ENCODE results near the gene MRPL34.

The MRPL34 gene

GRCh38 chr19:17328517-17329365 is 23.1 kb downstream of the MRPL34 start:
- DNase-seq (ENCODE audit: low read depth in 2 of 2) = no peak

GRCh38 chr19:17329366-17330261 is 23.9 kb downstream of the MRPL34 start:
- DNase-seq (ENCODE audit: low read depth in 2 of 2) = no peak

GRCh38 chr19:17330262-17331044 is 24.8 kb downstream of the MRPL34 start:
- no peak for DNase-seq (ENCODE audit: low read depth in 2 of 2)

- no peak for DNase-seq (ENCODE audit: low read depth in 2 of 2)
Measured at GRCh38 chr19:17331045-17331558, 25.4 kb downstream of the MRPL34 start.

GRCh38 chr19:17332360-17332676 is 26.6 kb downstream of the MRPL34 start:
- DNase-seq (ENCODE audit: low read depth in 2 of 2) = no peak

GRCh38 chr19:17332677-17333581 is 27.3 kb downstream of the MRPL34 start:
- no peak for DNase-seq (ENCODE audit: low read depth in 2 of 2)

GRCh38 chr19:17333611-17334413 is 28.1 kb downstream of the MRPL34 start:
- peak; percentile 45 to 53 for DNase-seq (ENCODE audit: low read depth in 2 of 2)

- DNase-seq (ENCODE audit: low read depth in 2 of 2) = peak; percentile 86 to 91
Measured at GRCh38 chr19:17334414-17335409, 29.0 kb downstream of the MRPL34 start, which contains the start of gene ANO8. Gene ANO8 (minus strand): TSS chr19:17334855. CDS start chr19:17334670, 185 bp downstream.

GRCh38 chr19:17335575-17335974 is 29.9 kb downstream of the MRPL34 start:
- DNase-seq (ENCODE audit: low read depth in 2 of 2) = no peak

- peak; percentile 91 to 93 for DNase-seq (ENCODE audit: low read depth in 2 of 2)
Measured at GRCh38 chr19:17336872-17337674, 31.4 kb downstream of the MRPL34 start, which contains the start of gene GTPBP3. Gene GTPBP3 (plus strand): TSS chr19:17337553. CDS start chr19:17337612, 59 bp downstream.

- no peak for DNase-seq (ENCODE audit: low read depth in 2 of 2)
Measured at GRCh38 chr19:17337675-17338432, 32.2 kb downstream of the MRPL34 start.

- no peak for DNase-seq (ENCODE audit: low read depth in 2 of 2)
Measured at GRCh38 chr19:17338433-17339078, 32.9 kb downstream of the MRPL34 start.

- no peak for DNase-seq (ENCODE audit: low read depth in 2 of 2)
Measured at GRCh38 chr19:17339088-17339741, 33.5 kb downstream of the MRPL34 start.

GRCh38 chr19:17340302-17340870 is 34.7 kb downstream of the MRPL34 start:
- DNase-seq (ENCODE audit: low read depth in 2 of 2) = no peak

- DNase-seq (ENCODE audit: low read depth in 2 of 2) = no peak
Measured at GRCh38 chr19:17340871-17341357, 35.2 kb downstream of the MRPL34 start.
